Adrenal gland (tissue), 5 donors: ENCODE results near the gene BMPR2.

ENCODE experiments used
- CTCF ChIP-seq, 6 experiments: fragments of 450-650 bp in 4 of 6; fragments of 200-600 bp in 2 of 6; sonication (generic) in 1 of 6; IDR thresholded peaks; 1 replicate in 5 of 6; 2 replicates in 1 of 6; pipeline versions ENCODE4 v1.5.1 to v1.8.0; 2016 to 2021; ENCODE audit warnings: antibody characterized with exemption in 6 of 6, mild to moderate bottlenecking in 2 of 6, moderate library complexity in 1 of 6
- POLR2A ChIP-seq, 2 donors: fragments of 450-650 bp; IDR thresholded peaks; one replicate each; pipeline ENCODE4 v1.6.1; 2017; ENCODE audit warnings: antibody characterized with exemption in 2 of 2, mild to moderate bottlenecking in 2 of 2, moderate library complexity in 1 of 2
- donor health status: DM: no; HTN: no; CAD: no.

- TF ChIP-seq CTCF (IDR thresholded peaks at IDR 0.05) (no peak), POLR2A (IDR thresholded peaks at IDR 0.05) (no peak)
Observed at GRCh38 chr2:202609381-202610145, 233.4 kb downstream of the BMPR2 start.
